ENCODE results near the gene SLC39A12. TPM values are rescaled to one million over a fixed set of nuclear protein-coding genes. Genes with fewer than 3 reads are reported as not detected.

SLC39A12 gene
- polyA plus RNA-seq, 1 donor (not counting 4 experiments of a cell fraction or from before 2014, with no cell fraction given): 0.07 TPM

DNA sequence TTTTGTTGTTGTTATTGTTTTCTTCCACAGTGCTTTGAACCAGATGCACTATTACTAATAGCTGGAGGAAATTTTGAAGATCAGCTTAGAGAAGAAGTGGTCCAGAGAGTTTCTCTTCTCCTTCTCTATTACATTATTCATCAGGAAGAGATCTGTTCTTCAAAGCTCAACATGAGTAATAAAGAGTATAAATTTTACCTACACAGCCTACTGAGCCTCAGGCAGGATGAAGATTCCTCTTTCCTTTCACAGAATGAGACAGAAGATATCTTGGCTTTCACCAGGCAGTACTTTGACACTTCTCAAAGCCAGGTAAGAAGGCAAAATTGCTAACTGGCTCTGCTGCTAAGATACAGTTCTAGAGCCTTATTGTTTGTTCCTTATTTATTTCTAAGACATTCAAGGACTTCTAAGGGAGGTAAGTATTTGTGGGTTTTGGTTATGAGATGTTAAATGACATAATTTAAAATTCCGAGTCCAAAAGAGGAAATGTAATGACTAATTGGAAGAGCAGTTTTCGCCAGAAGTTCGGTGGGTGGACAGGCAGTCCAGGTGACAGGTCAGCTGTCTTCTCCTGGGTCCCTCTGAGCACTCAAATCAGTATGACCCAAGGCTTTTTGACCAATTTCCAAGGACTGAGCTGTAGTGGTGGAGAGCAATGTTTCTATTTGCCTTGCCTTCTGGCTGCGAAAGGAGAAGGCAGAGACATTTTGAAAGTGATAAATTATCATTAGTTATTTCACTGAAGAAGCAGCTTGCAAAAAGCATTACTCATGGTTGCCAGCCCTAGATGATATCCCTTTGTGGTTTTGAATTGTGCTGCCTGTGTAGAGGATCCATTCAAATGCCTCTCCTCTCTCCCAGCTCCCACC lies 10.1 kb downstream of the SLC39A12 start:
- no peak overlapping the region for H3K9ac ChIP-seq (ENCODE audit: control insufficient read depth, extremely low read depth, insufficient read depth, low read length)
- H3K9me1 ChIP-seq (ENCODE audit: control insufficient read depth, extremely low read depth, insufficient read depth, low read length): no peaks in the 10 kb centered on the region
- TF ChIP-seq, protein P1, sequence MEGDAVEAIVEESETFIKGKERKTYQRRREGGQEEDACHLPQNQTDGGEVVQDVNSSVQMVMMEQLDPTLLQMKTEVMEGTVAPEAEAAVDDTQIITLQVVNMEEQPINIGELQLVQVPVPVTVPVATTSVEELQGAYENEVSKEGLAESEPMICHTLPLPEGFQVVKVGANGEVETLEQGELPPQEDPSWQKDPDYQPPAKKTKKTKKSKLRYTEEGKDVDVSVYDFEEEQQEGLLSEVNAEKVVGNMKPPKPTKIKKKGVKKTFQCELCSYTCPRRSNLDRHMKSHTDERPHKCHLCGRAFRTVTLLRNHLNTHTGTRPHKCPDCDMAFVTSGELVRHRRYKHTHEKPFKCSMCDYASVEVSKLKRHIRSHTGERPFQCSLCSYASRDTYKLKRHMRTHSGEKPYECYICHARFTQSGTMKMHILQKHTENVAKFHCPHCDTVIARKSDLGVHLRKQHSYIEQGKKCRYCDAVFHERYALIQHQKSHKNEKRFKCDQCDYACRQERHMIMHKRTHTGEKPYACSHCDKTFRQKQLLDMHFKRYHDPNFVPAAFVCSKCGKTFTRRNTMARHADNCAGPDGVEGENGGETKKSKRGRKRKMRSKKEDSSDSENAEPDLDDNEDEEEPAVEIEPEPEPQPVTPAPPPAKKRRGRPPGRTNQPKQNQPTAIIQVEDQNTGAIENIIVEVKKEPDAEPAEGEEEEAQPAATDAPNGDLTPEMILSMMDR (optimal IDR thresholded peaks at IDR 0.05 in 1 of 3, IDR thresholded peaks at IDR 0.05 in 1 of 3, conservative IDR thresholded peaks at IDR 0.05 in 1 of 3; ENCODE audit: extremely low read depth in 1 of 3, insufficient read depth in 2 of 3, low read length in 3 of 3): no peak
- no peak for TF ChIP-seq EZH2 (IDR thresholded peaks at IDR 0.05; ENCODE audit: low read length)
- dilution Hi-C loops (cut with MboI; ENCODE audit: extremely low pct_ligation_motif_present, low sequenced_read_pairs): no loop called here
- no peak for DNase-seq (ENCODE audit: low read depth, low spot score)
- H3K4me1 ChIP-seq (ENCODE audit: control insufficient read depth, extremely low read depth, insufficient read depth, low read length): peaks cover 17% of the 10 kb centered on the region
- H2AFZ ChIP-seq (ENCODE audit: control insufficient read depth, low read length): peak overlapping the region; percentile 7
- H3K4me2 ChIP-seq (ENCODE audit: control insufficient read depth, extremely low read depth, insufficient read depth, low read depth, low read length): peak overlapping the region; percentile 65
- no peaks in the 10 kb centered on the region for H4K20me1 ChIP-seq (ENCODE audit: control insufficient read depth, extremely low read depth, insufficient read depth, low read length)
- peak; percentile 81 for FAIRE-seq
- no peaks in the 10 kb centered on the region for H3K9me3 ChIP-seq (ENCODE audit: control insufficient read depth, low read depth, low read length)
- H3K79me2 ChIP-seq (ENCODE audit: control insufficient read depth, insufficient read depth, low read length): no peaks in the 10 kb centered on the region
- H3K27me3 ChIP-seq (ENCODE audit: control insufficient read depth, extremely low read depth, insufficient read depth, low read length): no peaks in the 10 kb centered on the region
- H3K36me3 ChIP-seq (ENCODE audit: control insufficient read depth in 2 of 2, extremely low read depth in 1 of 2, insufficient read depth in 2 of 2, low read length in 2 of 2): no peaks in the 10 kb centered on the region
- H3K27ac ChIP-seq (ENCODE audit: control insufficient read depth, insufficient read depth, low read length): no peak overlapping the region
- peak overlapping the region in 1 of 3 experiments; percentile 13 for H3K4me3 ChIP-seq (ENCODE audit: control insufficient read depth in 2 of 3, extremely low read depth in 1 of 3, insufficient read depth in 2 of 3, low read depth in 1 of 3, low read length in 3 of 3)

DNA sequence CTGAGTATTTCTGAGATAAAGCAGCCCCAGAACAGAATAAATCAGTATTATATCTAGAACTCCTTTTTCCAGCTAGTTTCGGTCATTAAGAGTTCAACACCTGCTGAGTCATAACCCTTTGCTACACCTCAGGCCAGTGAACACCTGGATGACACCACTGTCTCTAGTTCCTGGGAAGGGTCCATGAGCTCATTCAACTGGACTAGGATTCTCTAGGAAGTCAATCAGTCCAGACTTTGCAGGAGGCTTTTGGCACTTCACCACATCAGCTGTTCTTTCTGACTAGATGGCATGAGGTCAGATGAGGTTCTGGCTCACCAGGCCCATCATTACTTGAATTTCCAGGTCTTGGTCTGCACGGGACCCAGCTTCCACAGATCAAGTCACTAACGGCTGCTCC lies 11.7 kb downstream of the SLC39A12 start:
- H4K20me1 ChIP-seq (ENCODE audit: control insufficient read depth, extremely low read depth, insufficient read depth, low read length): no peaks in the 10 kb centered on the region
- no peak overlapping the region for H2AFZ ChIP-seq (ENCODE audit: control insufficient read depth, low read length)
- peaks cover 17% of the 10 kb centered on the region for H3K4me1 ChIP-seq (ENCODE audit: control insufficient read depth, extremely low read depth, insufficient read depth, low read length)
- dilution Hi-C loops (cut with MboI; ENCODE audit: extremely low pct_ligation_motif_present, low sequenced_read_pairs): no loop called here
- no peaks in the 10 kb centered on the region for H3K9me3 ChIP-seq (ENCODE audit: control insufficient read depth, low read depth, low read length)
- H3K4me3 ChIP-seq (ENCODE audit: control insufficient read depth in 2 of 3, extremely low read depth in 1 of 3, insufficient read depth in 2 of 3, low read depth in 1 of 3, low read length in 3 of 3): no peak overlapping the region
- H3K9me1 ChIP-seq (ENCODE audit: control insufficient read depth, extremely low read depth, insufficient read depth, low read length): no peaks in the 10 kb centered on the region
- no peak overlapping the region for H3K4me2 ChIP-seq (ENCODE audit: control insufficient read depth, extremely low read depth, insufficient read depth, low read depth, low read length)
- DNase-seq (ENCODE audit: low read depth, low spot score): no peak
- no peaks in the 10 kb centered on the region for H3K79me2 ChIP-seq (ENCODE audit: control insufficient read depth, insufficient read depth, low read length)
- no peaks in the 10 kb centered on the region for H3K36me3 ChIP-seq (ENCODE audit: control insufficient read depth in 2 of 2, extremely low read depth in 1 of 2, insufficient read depth in 2 of 2, low read length in 2 of 2)
- TF ChIP-seq, protein P1 (optimal IDR thresholded peaks at IDR 0.05 in 1 of 3, IDR thresholded peaks at IDR 0.05 in 1 of 3, conservative IDR thresholded peaks at IDR 0.05 in 1 of 3; ENCODE audit: extremely low read depth in 1 of 3, insufficient read depth in 2 of 3, low read length in 3 of 3): no peak
- TF ChIP-seq EZH2 (IDR thresholded peaks at IDR 0.05; ENCODE audit: low read length): no peak
- no peak overlapping the region for H3K27ac ChIP-seq (ENCODE audit: control insufficient read depth, insufficient read depth, low read length)
- no peaks in the 10 kb centered on the region for H3K27me3 ChIP-seq (ENCODE audit: control insufficient read depth, extremely low read depth, insufficient read depth, low read length)
- peak; percentile 67 for FAIRE-seq
- H3K9ac ChIP-seq (ENCODE audit: control insufficient read depth, extremely low read depth, insufficient read depth, low read length): no peak overlapping the region

Measured in keratinocyte (primary cell).